ENCODE results near the gene CCDC47.

- no peak for TF ChIP-seq EZH2phosphoT487 (IDR thresholded peaks at IDR 0.05; ENCODE audit: unreplicated experiment)
- TF ChIP-seq EZH2 (IDR thresholded peaks at IDR 0.05; ENCODE audit: low read depth, unreplicated experiment), result no peak
- TF ChIP-seq POLR2AphosphoS5 (IDR thresholded peaks at IDR 0.05; ENCODE audit: low read depth), result no peak
- no peak for TF ChIP-seq CTCF (conservative IDR thresholded peaks at IDR 0.05; ENCODE audit: low read depth in 2 of 2)
- TF ChIP-seq NANOG (IDR thresholded peaks at IDR 0.05; ENCODE audit: borderline replicate concordance), result no peak
- no peak for TF ChIP-seq STAT1 (IDR thresholded peaks at IDR 0.05; ENCODE audit: unreplicated experiment)
- no peak for TF ChIP-seq JUNB (IDR thresholded peaks at IDR 0.05; ENCODE audit: unreplicated experiment)
Observed at GRCh38 chr17:63718988-63719387, 54.4 kb downstream of the CCDC47 start.

Data from GM23338 (cell line).